Measurements from ENCODE around the gene ZNF124. TPM values are rescaled to one million over a fixed set of nuclear protein-coding genes. Genes with fewer than 3 reads are reported as not detected.

Gene ZNF124
- total RNA-seq, 2 experiments from 2014 or later, result 18.3 to 20.0 TPM

DNA sequence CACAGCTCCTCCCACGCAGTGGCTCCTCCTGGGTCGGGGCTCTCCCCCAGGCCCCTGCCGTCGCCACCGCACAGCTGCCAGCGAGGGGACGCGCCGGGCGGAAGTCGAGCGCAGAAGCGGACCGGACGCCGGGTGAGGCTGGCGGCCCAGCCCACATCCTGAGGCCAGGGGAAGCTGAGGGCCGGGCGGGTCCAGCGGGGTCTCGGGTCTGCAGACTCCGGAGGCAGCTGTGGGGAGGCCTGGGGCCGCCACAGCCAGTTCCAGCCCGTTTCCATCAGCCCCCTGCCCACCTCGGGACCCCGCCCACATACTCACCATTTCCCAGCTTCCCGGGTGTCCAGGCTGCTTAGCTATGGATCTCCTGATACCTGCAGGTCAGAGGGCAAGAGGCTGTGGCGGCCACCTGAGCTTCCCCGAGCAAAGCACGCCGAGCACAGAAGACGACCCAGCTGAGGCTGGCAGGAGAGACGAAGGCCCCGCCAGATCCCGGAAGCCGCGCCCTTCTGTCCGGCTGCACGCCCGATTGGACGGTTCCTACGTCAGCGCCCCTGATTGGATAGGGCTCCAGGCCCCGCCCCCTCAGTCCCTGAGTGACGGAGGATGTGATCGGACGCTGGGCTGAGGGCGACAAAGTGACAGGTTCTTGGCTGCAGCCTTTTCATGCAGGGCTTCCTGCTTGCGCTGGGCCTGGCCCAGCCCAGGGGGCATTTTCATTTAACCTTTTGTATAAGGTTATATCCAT is 38.7 kb upstream of the ZNF124 start:
- TF ChIP-seq, protein P1, sequence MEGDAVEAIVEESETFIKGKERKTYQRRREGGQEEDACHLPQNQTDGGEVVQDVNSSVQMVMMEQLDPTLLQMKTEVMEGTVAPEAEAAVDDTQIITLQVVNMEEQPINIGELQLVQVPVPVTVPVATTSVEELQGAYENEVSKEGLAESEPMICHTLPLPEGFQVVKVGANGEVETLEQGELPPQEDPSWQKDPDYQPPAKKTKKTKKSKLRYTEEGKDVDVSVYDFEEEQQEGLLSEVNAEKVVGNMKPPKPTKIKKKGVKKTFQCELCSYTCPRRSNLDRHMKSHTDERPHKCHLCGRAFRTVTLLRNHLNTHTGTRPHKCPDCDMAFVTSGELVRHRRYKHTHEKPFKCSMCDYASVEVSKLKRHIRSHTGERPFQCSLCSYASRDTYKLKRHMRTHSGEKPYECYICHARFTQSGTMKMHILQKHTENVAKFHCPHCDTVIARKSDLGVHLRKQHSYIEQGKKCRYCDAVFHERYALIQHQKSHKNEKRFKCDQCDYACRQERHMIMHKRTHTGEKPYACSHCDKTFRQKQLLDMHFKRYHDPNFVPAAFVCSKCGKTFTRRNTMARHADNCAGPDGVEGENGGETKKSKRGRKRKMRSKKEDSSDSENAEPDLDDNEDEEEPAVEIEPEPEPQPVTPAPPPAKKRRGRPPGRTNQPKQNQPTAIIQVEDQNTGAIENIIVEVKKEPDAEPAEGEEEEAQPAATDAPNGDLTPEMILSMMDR (IDR thresholded peaks at IDR 0.05), result no peak
- POLR2A ChIA-PET, result interaction anchor here (0.6 to 1.6 kb wide), 12 partner anchors 10 to 279 kb away, joined by 3 to 10 read pairs (median 4); partner anchors contain the start of genes AHCTF1, NLRP3, ZNF496 and ZNF669
- peak overlapping the region; percentile 96 for H3K27ac Mint-ChIP-seq
- Histone ChIP-seq H3K9me3 (ENCODE audit: control insufficient read depth in 1 of 2, insufficient read depth in 1 of 2, low read length in 2 of 2) (peaks cover 0 to 3% of the 10 kb centered on the region in 2 experiments), H3K27ac (ENCODE audit: low read depth in 1 of 2, low read length in 2 of 2) (peak overlapping the region; percentile 63 to 79), H3K4me3 (ENCODE audit: low read length) (peak overlapping the region; percentile 79), H3K27me3 (ENCODE audit: control insufficient read depth in 1 of 2, insufficient read depth in 2 of 2, low read length in 2 of 2) (no peaks in the 10 kb centered on the region), H3K4me1 (ENCODE audit: insufficient read depth, low read length) (peaks cover 39% of the 10 kb centered on the region), H3K36me3 (ENCODE audit: insufficient read depth, low read length) (peaks cover 9% of the 10 kb centered on the region)
- DNase-seq (peak; percentile 83 to 97 (median 92)), ATAC-seq (ENCODE audit: poor library complexity) (peak; percentile 99)
- peak overlapping the region; percentile 98 for H3K4me3 Mint-ChIP-seq
- intact Hi-C loops (cut with DNase I, micrococcal nuclease), result loop anchor here (2.0 to 10.0 kb wide), 6 partner anchors 33 to 278 kb away; partner anchors contain the start of genes ZNF669 (in 2 of the 2), AHCTF1 (in 1 of the 2) and ZNF496 (in 1 of the 2)
- H3K27me3 Mint-ChIP-seq, result no peaks in the 10 kb centered on the region
- CTCF ChIA-PET, result interaction anchor here (1.3 kb wide), 1 partner anchor 180 kb away, joined by 4 read pairs; no protein-coding TSS in a partner anchor
- peaks cover 45% of the 10 kb centered on the region for H3K36me3 Mint-ChIP-seq (ENCODE audit: low read depth)
- H3K4me1 Mint-ChIP-seq (ENCODE audit: low read depth), result peaks cover 76% of the 10 kb centered on the region
- H3K9me3 Mint-ChIP-seq, result no peaks in the 10 kb centered on the region

DNA sequence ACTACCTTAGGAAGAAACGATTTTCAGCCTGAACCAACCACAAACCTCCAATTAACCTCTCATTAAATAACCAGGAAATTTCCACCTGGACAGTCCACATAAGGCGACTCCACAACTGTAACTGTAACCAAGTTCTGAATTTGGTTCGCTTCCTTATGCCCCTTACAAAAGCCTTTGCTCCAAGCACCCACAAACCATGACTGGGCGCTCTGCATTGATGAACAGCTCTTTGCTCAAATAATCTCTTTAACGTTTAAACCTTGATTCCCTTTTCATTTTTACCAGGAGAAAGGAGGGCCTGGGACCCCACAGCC is 38.2 kb upstream of the ZNF124 start:
- Histone ChIP-seq H3K27ac (ENCODE audit: low read depth in 1 of 2, low read length in 2 of 2) (peak overlapping the region; percentile 63 to 79), H3K36me3 (ENCODE audit: insufficient read depth, low read length) (peaks cover 9% of the 10 kb centered on the region), H3K27me3 (ENCODE audit: control insufficient read depth in 1 of 2, insufficient read depth in 2 of 2, low read length in 2 of 2) (no peaks in the 10 kb centered on the region), H3K9me3 (ENCODE audit: control insufficient read depth in 1 of 2, insufficient read depth in 1 of 2, low read length in 2 of 2) (peaks cover 0 to 3% of the 10 kb centered on the region in 2 experiments), H3K4me1 (ENCODE audit: insufficient read depth, low read length) (peaks cover 44% of the 10 kb centered on the region), H3K4me3 (ENCODE audit: low read length) (peak overlapping the region; percentile 79)
- no peaks in the 10 kb centered on the region for H3K9me3 Mint-ChIP-seq
- CTCF ChIA-PET, result interaction anchor here (1.3 kb wide), 1 partner anchor 180 kb away, joined by 4 read pairs; no protein-coding TSS in a partner anchor
- peaks cover 78% of the 10 kb centered on the region for H3K4me1 Mint-ChIP-seq (ENCODE audit: low read depth)
- intact Hi-C loops (cut with DNase I, micrococcal nuclease), result loop anchor here (2.0 to 10.0 kb wide), 6 partner anchors 33 to 278 kb away; partner anchors contain the start of genes ZNF669 (in 2 of the 2), AHCTF1 (in 1 of the 2) and ZNF496 (in 1 of the 2)
- DNase-seq, result no peak
- H3K4me3 Mint-ChIP-seq, result peak overlapping the region; percentile 98
- H3K27me3 Mint-ChIP-seq, result no peaks in the 10 kb centered on the region
- no peak for ATAC-seq (ENCODE audit: poor library complexity)
- TF ChIP-seq, protein P1 (IDR thresholded peaks at IDR 0.05), result no peak
- POLR2A ChIA-PET, result interaction anchor here (0.6 to 1.6 kb wide), 12 partner anchors 10 to 278 kb away, joined by 3 to 10 read pairs (median 4); partner anchors contain the start of genes AHCTF1, NLRP3, ZNF496 and ZNF669
- peak overlapping the region; percentile 96 for H3K27ac Mint-ChIP-seq
- H3K36me3 Mint-ChIP-seq (ENCODE audit: low read depth), result peaks cover 48% of the 10 kb centered on the region

DNA sequence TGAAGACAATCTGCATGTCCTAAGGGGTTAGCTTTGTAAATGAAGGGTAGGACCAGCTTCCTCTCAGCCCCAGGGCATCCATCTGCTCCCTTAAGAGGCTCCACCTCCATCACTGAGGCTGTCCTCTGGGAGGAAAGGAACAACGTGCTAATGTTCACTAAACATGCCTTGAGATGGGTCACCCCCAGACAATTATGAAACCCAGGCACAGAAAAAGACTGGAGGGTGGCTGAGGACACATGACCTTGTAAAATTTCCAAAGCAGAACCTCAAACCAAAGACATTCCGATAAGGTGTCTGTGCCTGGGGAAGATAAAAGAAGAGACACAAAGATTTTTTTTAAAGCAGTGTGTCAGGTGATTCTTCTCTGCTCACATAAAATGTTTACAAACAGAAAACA is 37.6 kb upstream of the ZNF124 start:
- intact Hi-C loops (cut with DNase I, micrococcal nuclease), result loop anchor here (2.0 to 10.0 kb wide), 2 partner anchors 37 to 125 kb away; partner anchors contain the start of genes ZNF124 (in 1 of the 2) and ZNF496 (in 1 of the 2)
- peak in 1 of 14 experiments; percentile 34 for DNase-seq
- Histone ChIP-seq H3K36me3 (ENCODE audit: insufficient read depth, low read length) (peaks cover 10% of the 10 kb centered on the region), H3K4me3 (ENCODE audit: low read length) (peak overlapping the region; percentile 79), H3K27ac (ENCODE audit: low read depth in 1 of 2, low read length in 2 of 2) (no peak overlapping the region), H3K4me1 (ENCODE audit: insufficient read depth, low read length) (peaks cover 46% of the 10 kb centered on the region), H3K9me3 (ENCODE audit: control insufficient read depth in 1 of 2, insufficient read depth in 1 of 2, low read length in 2 of 2) (peaks cover 0 to 3% of the 10 kb centered on the region in 2 experiments), H3K27me3 (ENCODE audit: control insufficient read depth in 1 of 2, insufficient read depth in 2 of 2, low read length in 2 of 2) (no peaks in the 10 kb centered on the region)
- CTCF ChIA-PET, result no interaction called here
- TF ChIP-seq, protein P1 (IDR thresholded peaks at IDR 0.05), result no peak
- Mint-ChIP-seq H3K27me3 (no peaks in the 10 kb centered on the region), H3K27ac (peak overlapping the region; percentile 96), H3K4me1 (ENCODE audit: low read depth) (peaks cover 80% of the 10 kb centered on the region), H3K36me3 (ENCODE audit: low read depth) (peaks cover 54% of the 10 kb centered on the region), H3K4me3 (peak overlapping the region; percentile 98), H3K9me3 (no peaks in the 10 kb centered on the region)
- POLR2A ChIA-PET, result interaction anchor here (0.8 to 1.5 kb wide), 5 partner anchors 16 to 277 kb away, joined by 3 to 10 read pairs (median 8); partner anchors contain the start of genes AHCTF1, ZNF496 and ZNF669
- no peak for ATAC-seq (ENCODE audit: poor library complexity)
